Panc1 (cell line): Measurements from ENCODE around the gene TJP2. TPM values are rescaled to one million over a fixed set of nuclear protein-coding genes. Genes with fewer than 3 reads are reported as not detected.

Experiments used
- ATAC-seq: fragments of 200-7000 bp; cut with Tn5 transposase; 2 replicates; pipeline ENCODE4 v1.9.1; 2020; ENCODE audit warnings: mild to moderate bottlenecking, moderate library complexity
- BruUV-seq: library from RNA; stranded (reverse); fragments of 400-500 nt; replicated peaks from 2 replicates; lab custom pipeline; 2021; lab: Mats Ljungman, UMichigan
- CTCF ChIA-PET: fragments of 300-600 bp; sonication (Branson Sonifier 250); formaldehyde crosslinking; loops from one replicate; lab custom pipeline; 2022; ENCODE audit warnings: antibody characterized with exemption; lab: Charles Lee
- POLR2A ChIA-PET: fragments of 300-600 bp; sonication (Branson Sonifier 250); formaldehyde crosslinking; loops from one replicate; lab custom pipeline; 2022; ENCODE audit warnings: antibody characterized with exemption; lab: Charles Lee
- DNase-seq: peaks from one replicate; pipeline ENCODE4 v3.0.0-alpha.2; 2010; ENCODE audit warnings: low read depth, low spot score
- H3K27ac ChIP-seq: 2 replicates; pipeline ENCODE4 v1.5.1; 2011; ENCODE audit warnings: mild to moderate bottlenecking, low read length, inconsistent platforms
- H3K27me3 ChIP-seq: fragments of 200-500 bp; sonication (Bioruptor generic); 2 replicates; pipeline ENCODE4 v1.6.0; 2014; ENCODE audit warnings: low read length, inconsistent platforms; ENCODE audit not compliant: control insufficient read depth, insufficient read depth
- H3K36me3 ChIP-seq: fragments of 200-500 bp; sonication (Bioruptor generic); 2 replicates; pipeline ENCODE4 v1.5.1; 2014; ENCODE audit warnings: inconsistent platforms, mild to moderate bottlenecking, low read length, moderate library complexity; ENCODE audit not compliant: control insufficient read depth, insufficient read depth
- H3K4me1 ChIP-seq: 2 replicates; pipeline ENCODE4 v1.5.1; 2011; ENCODE audit warnings: inconsistent platforms, mild to moderate bottlenecking, low read length, moderate library complexity; ENCODE audit not compliant: control insufficient read depth, insufficient read depth
- H3K4me3 ChIP-seq, 2 experiments: 2 replicates each; pipeline ENCODE4 v1.5.1; 2011 to 2012; ENCODE audit warnings: low read depth in 2 of 2, low read length in 2 of 2, mild to moderate bottlenecking in 2 of 2, inconsistent platforms in 1 of 2, moderate library complexity in 1 of 2
- H3K9me3 ChIP-seq: fragments of 200-500 bp; sonication (Bioruptor generic); 2 replicates; pipeline ENCODE4 v1.5.1; 2014; ENCODE audit warnings: low read depth, mild to moderate bottlenecking, inconsistent platforms, low read length, moderate library complexity; ENCODE audit not compliant: control insufficient read depth, insufficient read depth
- CTCF ChIP-seq: fragments of 450-650 bp; IDR thresholded peaks from 2 replicates; pipeline ENCODE4 v1.5.1; 2017; ENCODE audit warnings: mild to moderate bottlenecking
- POLR2AphosphoS5 ChIP-seq: IDR thresholded peaks from 2 replicates; pipeline ENCODE4 v1.6.1; 2012; ENCODE audit warnings: mild to moderate bottlenecking, low read depth, low read length, moderate library complexity
- SIN3A ChIP-seq: IDR thresholded peaks from 2 replicates; pipeline ENCODE4 v1.6.1; 2012; ENCODE audit warnings: low read depth, mild to moderate bottlenecking, low read length, moderate library complexity, borderline replicate concordance; ENCODE audit not compliant: insufficient read depth
- TCF7L2 ChIP-seq: IDR thresholded peaks from 2 replicates; pipeline ENCODE4 v1.6.1; 2011; ENCODE audit warnings: mild to moderate bottlenecking, low read depth, low read length, inconsistent platforms
- in situ Hi-C: cut with HindIII; loops from 2 replicates; pipeline ENCODE4 v1.10.0; 2016; ENCODE audit warnings: low sequenced_read_pairs, low pct_unique_long_range_greater_than_20kb
- intact Hi-C: fragments of 100-400 bp; cut with micrococcal nuclease; formaldehyde crosslinking; loops from one replicate; pipeline ENCODE4 v1.10.0; 2022; ENCODE audit not compliant: unreplicated experiment
- total RNA-seq: library from RNA; stranded (reverse); gene quantifications from one replicate; pipeline ENCODE4 v1.2.1, GENCODE V29; 2021; ENCODE audit not compliant: unreplicated experiment
- TF ChIP-seq, protein P1 (sequence below), 2 experiments: IDR thresholded peaks; 2 replicates each; pipeline ENCODE4 v1.6.1; 2011 to 2012; ENCODE audit warnings: low read depth in 2 of 2, control low read depth in 1 of 2, low read length in 1 of 2, mild to moderate bottlenecking in 1 of 2, moderate library complexity in 1 of 2; ENCODE audit not compliant: insufficient read depth in 1 of 2

Gene TJP2
- total RNA-seq, 1 experiment from 2014 or later, result 40.2 TPM

- H3K4me3 ChIP-seq, result no peak overlapping the region
- POLR2A ChIA-PET, result no interaction called here
- DNase-seq (no peak), ATAC-seq (no peak)
- no peaks in the 10 kb centered on the region for H3K27me3 ChIP-seq
- no peaks in the 10 kb centered on the region for H3K4me1 ChIP-seq
- TF ChIP-seq SIN3A (no peak), TCF7L2 (no peak), CTCF (no peak), POLR2AphosphoS5 (no peak)
- TF ChIP-seq, protein P1, sequence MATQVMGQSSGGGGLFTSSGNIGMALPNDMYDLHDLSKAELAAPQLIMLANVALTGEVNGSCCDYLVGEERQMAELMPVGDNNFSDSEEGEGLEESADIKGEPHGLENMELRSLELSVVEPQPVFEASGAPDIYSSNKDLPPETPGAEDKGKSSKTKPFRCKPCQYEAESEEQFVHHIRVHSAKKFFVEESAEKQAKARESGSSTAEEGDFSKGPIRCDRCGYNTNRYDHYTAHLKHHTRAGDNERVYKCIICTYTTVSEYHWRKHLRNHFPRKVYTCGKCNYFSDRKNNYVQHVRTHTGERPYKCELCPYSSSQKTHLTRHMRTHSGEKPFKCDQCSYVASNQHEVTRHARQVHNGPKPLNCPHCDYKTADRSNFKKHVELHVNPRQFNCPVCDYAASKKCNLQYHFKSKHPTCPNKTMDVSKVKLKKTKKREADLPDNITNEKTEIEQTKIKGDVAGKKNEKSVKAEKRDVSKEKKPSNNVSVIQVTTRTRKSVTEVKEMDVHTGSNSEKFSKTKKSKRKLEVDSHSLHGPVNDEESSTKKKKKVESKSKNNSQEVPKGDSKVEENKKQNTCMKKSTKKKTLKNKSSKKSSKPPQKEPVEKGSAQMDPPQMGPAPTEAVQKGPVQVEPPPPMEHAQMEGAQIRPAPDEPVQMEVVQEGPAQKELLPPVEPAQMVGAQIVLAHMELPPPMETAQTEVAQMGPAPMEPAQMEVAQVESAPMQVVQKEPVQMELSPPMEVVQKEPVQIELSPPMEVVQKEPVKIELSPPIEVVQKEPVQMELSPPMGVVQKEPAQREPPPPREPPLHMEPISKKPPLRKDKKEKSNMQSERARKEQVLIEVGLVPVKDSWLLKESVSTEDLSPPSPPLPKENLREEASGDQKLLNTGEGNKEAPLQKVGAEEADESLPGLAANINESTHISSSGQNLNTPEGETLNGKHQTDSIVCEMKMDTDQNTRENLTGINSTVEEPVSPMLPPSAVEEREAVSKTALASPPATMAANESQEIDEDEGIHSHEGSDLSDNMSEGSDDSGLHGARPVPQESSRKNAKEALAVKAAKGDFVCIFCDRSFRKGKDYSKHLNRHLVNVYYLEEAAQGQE (IDR thresholded peaks at IDR 0.05; ENCODE audit: insufficient read depth in 1 of 2, low read depth in 2 of 2, low read length in 1 of 2), result no peak
- no peaks in the 10 kb centered on the region for H3K36me3 ChIP-seq
- H3K9me3 ChIP-seq, result no peaks in the 10 kb centered on the region
- no peak overlapping the region for H3K27ac ChIP-seq
- CTCF ChIA-PET, result no interaction called here
- in situ Hi-C loops, result no loop called here
- intact Hi-C loops, result no loop called here
- no TSS peak for BruUV-seq
Observed at GRCh38 chr9:69253057-69253456, 79.0 kb downstream of the TJP2 start.

DNA sequence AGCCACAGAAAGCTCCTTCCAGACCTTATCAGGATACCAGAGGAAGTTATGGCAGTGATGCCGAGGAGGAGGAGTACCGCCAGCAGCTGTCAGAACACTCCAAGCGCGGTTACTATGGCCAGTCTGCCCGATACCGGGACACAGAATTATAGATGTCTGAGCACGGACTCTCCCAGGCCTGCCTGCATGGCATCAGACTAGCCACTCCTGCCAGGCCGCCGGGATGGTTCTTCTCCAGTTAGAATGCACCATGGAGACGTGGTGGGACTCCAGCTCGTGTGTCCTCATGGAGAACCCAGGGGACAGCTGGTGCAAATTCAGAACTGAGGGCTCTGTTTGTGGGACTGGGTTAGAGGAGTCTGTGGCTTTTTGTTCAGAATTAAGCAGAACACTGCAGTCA is 80.1 kb downstream of the TJP2 start:
- intact Hi-C loops (no loop called here), in situ Hi-C loops (no loop called here)
- ATAC-seq (no peak), DNase-seq (no peak)
- Histone ChIP-seq H3K4me3 (no peak overlapping the region), H3K36me3 (no peaks in the 10 kb centered on the region), H3K27ac (no peak overlapping the region), H3K9me3 (no peaks in the 10 kb centered on the region), H3K27me3 (no peaks in the 10 kb centered on the region), H3K4me1 (no peaks in the 10 kb centered on the region)
- TF ChIP-seq CTCF, result no peak
- no peak for TF ChIP-seq TCF7L2
- no peak for TF ChIP-seq POLR2AphosphoS5
- no peak for TF ChIP-seq SIN3A
- TF ChIP-seq, protein P1 (IDR thresholded peaks at IDR 0.05; ENCODE audit: insufficient read depth in 1 of 2, low read depth in 2 of 2, low read length in 1 of 2), result no peak
- no TSS peak for BruUV-seq
- CTCF ChIA-PET, result no interaction called here
- POLR2A ChIA-PET, result no interaction called here
